ENCODE results near the gene SORBS1. TPM values are rescaled to one million over a fixed set of nuclear protein-coding genes. Genes with fewer than 3 reads are reported as not detected.

SORBS1 gene
- total and polyA plus RNA-seq, 2 donors (not counting 3 experiments of a cell fraction or from before 2014, with no cell fraction given) = 2.0 to 7.9 TPM

DNA sequence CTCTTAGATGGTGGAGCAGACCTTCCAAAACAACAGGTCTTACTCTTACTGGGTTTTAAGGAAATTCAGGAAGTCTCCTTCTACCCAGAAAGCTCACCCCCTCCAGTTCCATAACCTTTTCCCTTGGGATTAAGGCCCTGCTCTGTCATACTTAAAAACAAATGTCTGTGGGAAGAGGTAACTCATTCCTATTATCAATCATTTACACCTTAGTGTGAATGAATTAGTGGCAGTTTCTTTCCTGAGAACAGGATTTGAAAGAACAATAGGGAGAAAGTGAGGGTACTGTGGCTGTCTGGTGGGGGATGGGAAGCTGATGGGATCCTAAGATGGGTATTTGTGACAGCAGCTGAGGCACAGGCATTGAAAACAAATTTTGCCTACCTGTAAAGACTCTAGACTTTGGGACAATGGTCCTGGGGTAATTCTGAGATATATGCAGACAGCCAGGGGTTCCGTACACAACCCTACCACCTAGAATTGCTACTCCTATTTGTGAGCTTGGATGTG is 248.1 kb downstream of the SORBS1 start:
- FAIRE-seq = no peak

More for the DNA sequence above, 248.1 kb downstream of the SORBS1 start:
- POLR2A ChIA-PET = no interaction called here
- Histone ChIP-seq H3K4me1 (ENCODE audit: control insufficient read depth, extremely low read depth, insufficient read depth, low read length) (peaks cover 11% of the 10 kb centered on the region), H3K27ac (ENCODE audit: insufficient read depth, low read depth, low read length) (no peak overlapping the region), H3K9me1 (replicated peaks; ENCODE audit: control insufficient read depth, extremely low read depth, insufficient read depth, low read length) (no peaks in the 10 kb centered on the region), H3K36me3 (ENCODE audit: control insufficient read depth in 2 of 2, extremely low read depth in 1 of 2, insufficient read depth in 2 of 2, low read length in 2 of 2) (no peaks in the 10 kb centered on the region), H3K9ac (replicated peaks; ENCODE audit: extremely low read depth, insufficient read depth, low read length) (no peak overlapping the region), H3K4me3 (replicated peaks in 1 of 3; ENCODE audit: insufficient read depth in 1 of 3, low read depth in 1 of 3, low read length in 3 of 3) (no peak overlapping the region), H2AFZ (ENCODE audit: low read depth, low read length) (no peak overlapping the region), H3K9me3 (replicated peaks; ENCODE audit: control insufficient read depth, insufficient read depth, low read length) (no peaks in the 10 kb centered on the region), H3K27me3 (ENCODE audit: control insufficient read depth in 2 of 2, insufficient read depth in 2 of 2, low read length in 2 of 2) (no peaks in the 10 kb centered on the region), H3K4me2 (ENCODE audit: insufficient read depth, low read length) (no peak overlapping the region), H4K20me1 (replicated peaks; ENCODE audit: control insufficient read depth, extremely low read depth, insufficient read depth, low read length) (no peaks in the 10 kb centered on the region), H3K79me2 (ENCODE audit: control insufficient read depth, insufficient read depth, low read length) (no peaks in the 10 kb centered on the region)
- dilution Hi-C loops (cut with MboI; ENCODE audit: extremely low pct_ligation_motif_present, low sequenced_read_pairs) (no loop called here), intact Hi-C loops (cut with micrococcal nuclease) (no loop called here)
- no peak for DNase-seq (ENCODE audit: low read depth, low spot score)
- CTCF ChIA-PET = no interaction called here
- no TSS peak for BruUV-seq (replicated peaks)
- no peak for TF ChIP-seq POLR2A (IDR thresholded peaks at IDR 0.05; ENCODE audit: low read depth, low read length)
- TF ChIP-seq GATA2 (IDR thresholded peaks at IDR 0.05; ENCODE audit: insufficient read depth, insufficient read length, low read depth, low read length) = no peak
- TF ChIP-seq POLR2AphosphoS5 (IDR thresholded peaks at IDR 0.05; ENCODE audit: insufficient read depth, low read depth, low read length) = no peak
- TF ChIP-seq, protein P1, sequence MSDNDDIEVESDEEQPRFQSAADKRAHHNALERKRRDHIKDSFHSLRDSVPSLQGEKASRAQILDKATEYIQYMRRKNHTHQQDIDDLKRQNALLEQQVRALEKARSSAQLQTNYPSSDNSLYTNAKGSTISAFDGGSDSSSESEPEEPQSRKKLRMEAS (IDR thresholded peaks at IDR 0.05; ENCODE audit: insufficient read depth, insufficient read length) = no peak
- no peak for TF ChIP-seq JUN (IDR thresholded peaks at IDR 0.05; ENCODE audit: borderline replicate concordance, insufficient read depth, insufficient read length, low read depth)
- no peak for TF ChIP-seq EZH2 (IDR thresholded peaks at IDR 0.05; ENCODE audit: borderline replicate concordance, low read depth, low read length, severe bottlenecking)
- TF ChIP-seq, protein P2, sequence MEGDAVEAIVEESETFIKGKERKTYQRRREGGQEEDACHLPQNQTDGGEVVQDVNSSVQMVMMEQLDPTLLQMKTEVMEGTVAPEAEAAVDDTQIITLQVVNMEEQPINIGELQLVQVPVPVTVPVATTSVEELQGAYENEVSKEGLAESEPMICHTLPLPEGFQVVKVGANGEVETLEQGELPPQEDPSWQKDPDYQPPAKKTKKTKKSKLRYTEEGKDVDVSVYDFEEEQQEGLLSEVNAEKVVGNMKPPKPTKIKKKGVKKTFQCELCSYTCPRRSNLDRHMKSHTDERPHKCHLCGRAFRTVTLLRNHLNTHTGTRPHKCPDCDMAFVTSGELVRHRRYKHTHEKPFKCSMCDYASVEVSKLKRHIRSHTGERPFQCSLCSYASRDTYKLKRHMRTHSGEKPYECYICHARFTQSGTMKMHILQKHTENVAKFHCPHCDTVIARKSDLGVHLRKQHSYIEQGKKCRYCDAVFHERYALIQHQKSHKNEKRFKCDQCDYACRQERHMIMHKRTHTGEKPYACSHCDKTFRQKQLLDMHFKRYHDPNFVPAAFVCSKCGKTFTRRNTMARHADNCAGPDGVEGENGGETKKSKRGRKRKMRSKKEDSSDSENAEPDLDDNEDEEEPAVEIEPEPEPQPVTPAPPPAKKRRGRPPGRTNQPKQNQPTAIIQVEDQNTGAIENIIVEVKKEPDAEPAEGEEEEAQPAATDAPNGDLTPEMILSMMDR (IDR thresholded peaks at IDR 0.05; ENCODE audit: extremely low read depth in 1 of 2, insufficient read depth in 1 of 2, low read depth in 1 of 2, low read length in 2 of 2) = no peak
- TF ChIP-seq FOS (IDR thresholded peaks at IDR 0.05; ENCODE audit: borderline replicate concordance, insufficient read depth, low read length) = no peak
- TF ChIP-seq MYC (IDR thresholded peaks at IDR 0.05; ENCODE audit: low read depth, low read length) = no peak

Data from endothelial cell of umbilical vein (primary cell).